GM19351 (cell line): ENCODE results near the gene BFSP2.

Source experiments
- ATAC-seq: cut with Tn5 transposase; IDR thresholded peaks from one replicate; pipeline ENCODE4 v1.9.1; 2021; ENCODE audit warnings: mild to moderate bottlenecking, moderate library complexity; ENCODE audit not compliant: unreplicated experiment

BFSP2 gene

DNA sequence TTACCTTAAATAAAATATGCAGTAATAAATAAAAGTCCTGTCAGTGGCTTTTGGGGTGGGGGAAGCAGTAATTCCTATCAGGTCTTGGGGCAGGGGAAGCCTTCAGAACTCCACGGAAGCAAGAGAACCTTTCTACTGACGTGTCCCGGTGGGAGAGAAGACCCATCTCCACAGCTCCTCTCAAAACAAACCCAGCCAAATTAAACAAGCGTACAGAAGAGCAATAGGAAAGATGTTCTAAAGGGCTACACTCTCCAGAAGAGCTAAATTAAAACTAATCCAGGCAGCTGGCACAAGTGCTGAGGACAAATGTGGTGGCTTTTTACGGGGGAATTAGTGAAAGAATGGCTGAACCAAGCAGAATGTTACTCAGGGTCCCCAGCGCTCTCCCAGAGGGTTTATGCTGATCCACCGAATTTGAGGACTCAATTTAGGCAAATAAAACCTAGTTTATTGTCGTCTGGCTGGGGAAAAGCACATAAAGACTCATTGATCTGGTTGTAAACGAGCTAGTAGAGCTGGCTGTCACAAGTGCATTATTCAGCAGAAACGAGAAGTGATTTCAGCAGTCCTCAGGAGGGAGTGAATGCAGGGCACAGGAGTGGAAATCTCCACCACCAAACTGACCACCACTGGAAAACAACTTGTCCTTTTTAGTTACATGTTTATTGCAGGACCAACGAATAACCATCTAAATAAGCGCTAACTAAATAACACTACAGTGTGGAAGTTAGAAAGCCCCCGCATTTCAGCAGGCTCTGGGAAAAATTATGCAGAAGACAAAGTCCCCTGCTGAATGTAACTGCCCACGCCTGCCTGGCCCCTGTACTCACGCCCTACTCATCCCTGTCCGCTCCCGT is 13.5 kb downstream of the BFSP2 start:
- no peak for ATAC-seq

DNA sequence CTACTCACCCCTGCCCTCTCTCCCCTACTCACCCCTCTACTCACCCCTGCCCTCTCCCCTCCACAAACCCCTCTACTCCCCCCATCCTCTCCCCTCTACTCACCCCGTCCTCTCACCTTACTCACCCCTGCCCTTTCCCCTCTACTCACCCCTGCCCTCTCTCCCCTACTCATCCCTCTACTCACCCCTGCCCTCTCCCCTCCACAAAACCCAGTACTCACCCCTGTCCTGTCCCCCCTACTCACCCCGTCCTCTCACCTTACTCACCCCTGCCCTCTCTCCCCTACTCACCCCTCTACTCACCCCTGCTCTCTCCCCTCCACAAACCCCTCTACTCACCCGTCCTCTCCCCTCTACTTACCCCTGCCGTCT is 14.2 kb downstream of the BFSP2 start:
- ATAC-seq: no peak

DNA sequence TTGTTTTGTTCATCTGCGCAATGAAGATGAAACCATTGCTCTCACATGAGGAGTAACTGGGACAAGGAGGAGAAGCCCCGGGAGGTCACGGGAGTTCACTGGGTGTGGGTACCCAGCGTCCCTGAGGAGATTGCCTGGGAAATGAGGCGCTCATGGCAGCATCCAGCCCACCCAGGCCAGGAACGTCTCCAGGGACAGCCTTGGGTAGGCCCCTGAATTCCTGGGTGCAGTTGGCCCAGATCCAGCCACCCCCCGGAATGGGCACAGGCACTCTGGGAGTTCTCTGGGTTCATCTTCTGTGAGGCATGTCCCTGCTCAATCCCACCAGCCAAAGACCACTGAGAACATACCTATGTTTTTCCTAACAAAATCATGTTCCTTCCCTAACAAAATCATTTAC is 18.5 kb downstream of the BFSP2 start:
- no peak for ATAC-seq

DNA sequence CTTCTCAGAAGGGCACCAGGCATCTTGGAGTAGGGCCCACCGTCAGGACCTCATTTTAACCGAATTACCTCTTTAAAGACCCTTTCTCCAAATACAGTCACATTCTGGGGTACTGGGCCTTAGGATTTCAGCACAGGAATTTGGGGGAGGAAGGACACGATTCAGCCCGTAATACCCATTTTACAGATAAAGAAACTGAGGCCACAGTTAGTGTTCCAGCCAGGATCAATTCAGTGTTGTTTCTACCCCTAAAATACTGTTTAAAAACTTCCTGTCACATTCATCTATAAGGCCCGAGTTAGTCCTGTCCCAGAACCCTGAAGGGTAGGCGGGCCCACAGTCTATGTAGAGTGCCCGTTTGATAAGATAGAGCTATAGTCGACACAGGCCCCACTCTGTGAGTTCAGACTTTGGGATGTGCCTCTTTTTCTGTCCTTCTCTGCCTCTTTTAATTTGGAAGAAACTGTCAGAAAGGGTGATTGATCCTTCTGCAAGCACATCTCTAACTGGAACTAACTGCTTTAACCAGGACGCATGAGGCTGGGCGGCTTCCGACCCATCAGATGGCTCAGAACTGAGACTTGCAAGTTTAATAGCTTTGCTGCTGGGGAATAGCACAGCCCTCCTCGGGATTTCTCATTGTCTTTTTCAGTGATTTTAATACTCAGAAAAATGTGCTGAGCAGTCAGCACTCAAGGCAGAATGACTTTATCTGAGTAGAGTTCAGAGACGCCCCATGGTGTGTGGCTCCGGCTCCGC is 19.5 kb downstream of the BFSP2 start:
- no peak for ATAC-seq

DNA sequence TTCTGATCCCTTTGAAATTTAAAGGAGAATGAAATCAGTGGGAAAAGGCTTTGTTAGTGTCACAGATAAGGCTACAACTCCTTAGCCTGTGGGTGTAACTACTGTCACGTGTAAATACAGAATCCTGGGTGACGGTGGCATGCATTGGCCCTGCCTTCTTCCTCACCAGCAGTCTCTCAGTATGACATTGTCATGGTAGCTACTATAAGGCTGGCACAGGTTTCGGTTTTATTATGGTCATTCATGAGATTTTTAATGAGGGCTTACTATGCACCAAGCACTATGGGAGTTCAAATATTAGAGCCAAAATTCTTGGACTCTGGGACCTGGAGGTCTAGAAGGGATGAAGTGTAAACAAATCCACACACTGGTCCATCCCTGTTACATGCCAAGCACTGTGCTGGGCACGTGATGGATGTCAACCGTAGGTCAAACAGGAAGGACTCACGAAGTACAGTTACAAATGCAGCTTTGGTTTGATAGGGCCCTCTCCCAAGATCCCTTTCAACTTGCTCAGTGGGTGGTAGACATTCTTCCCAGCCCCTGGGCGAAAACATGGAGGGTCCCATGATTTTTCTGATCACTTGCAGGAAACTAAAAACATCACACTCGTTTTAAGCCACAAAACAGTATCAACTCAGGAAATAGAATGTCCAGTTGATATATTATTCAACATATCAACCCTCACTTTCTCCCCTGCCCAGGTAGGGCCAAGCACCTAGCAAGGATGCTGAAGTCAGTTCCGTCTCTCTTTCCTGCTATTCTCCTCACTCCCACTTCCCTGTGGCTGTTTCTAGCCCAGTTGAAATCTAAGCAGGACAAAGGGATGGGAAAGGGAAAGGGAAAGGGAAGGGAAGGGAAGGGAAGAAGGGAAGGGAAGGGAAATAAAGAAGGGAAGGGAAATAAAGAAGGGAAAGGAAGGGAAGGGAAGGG is 25.3 kb downstream of the BFSP2 start:
- no peak for ATAC-seq

DNA sequence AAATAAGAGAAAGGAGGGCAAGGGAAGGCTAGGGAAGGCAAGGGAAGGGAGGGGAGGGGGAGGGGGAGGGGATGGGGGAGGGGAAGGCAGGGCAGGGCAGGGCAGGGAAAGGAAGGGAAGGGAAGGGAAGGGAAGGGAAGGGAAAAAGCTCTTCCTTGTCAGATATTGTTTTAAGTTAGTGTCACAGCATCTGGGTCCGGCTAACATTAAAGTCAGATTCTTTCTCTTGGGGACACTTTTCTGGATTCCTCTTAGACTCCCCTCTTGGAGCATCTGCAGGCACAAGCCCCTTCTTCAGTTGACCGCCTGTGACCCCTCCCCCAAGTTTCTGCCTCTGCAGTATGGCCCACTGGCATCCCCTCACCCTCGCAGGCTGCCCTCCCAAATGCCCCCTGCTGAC is 26.0 kb downstream of the BFSP2 start:
- ATAC-seq: no peak

DNA sequence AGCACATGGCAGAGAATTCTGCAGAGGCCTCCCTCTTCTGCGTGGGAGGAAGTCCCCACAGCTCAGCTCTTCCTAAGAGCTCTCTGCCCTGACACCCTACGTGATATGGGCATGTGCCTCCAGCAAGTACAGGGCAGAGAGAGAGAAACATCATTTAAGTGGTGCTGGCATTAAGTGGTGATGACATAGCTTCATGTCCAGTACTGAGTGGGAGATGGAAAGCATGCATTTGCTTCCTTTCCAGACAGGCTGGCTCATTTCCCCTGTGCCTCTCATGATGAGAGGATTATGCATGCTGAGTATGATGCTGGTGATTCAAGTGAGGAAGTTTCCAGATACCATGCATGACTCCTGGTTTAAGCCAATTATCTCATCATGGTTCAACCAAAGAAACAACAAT is 26.9 kb downstream of the BFSP2 start:
- ATAC-seq: no peak

DNA sequence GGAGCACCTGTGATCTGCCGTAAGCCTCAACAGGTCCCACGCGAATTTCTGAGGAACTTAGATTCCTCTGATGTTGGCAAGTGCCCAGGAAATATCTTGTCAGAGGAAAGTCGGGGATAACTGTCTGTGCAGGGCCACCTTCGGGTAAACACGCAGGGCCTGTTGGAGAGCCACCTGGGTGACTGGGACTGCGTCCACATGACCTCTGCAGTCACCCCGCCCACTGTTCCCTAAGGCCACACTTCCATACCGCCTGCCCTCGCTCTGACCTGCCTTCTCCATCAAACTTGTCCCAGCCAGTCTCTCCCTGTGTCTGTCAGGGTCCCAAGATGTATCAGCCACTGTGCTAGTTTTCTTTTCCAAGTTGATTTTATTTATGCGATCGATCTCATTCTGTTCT is 28.7 kb downstream of the BFSP2 start:
- no peak for ATAC-seq

DNA sequence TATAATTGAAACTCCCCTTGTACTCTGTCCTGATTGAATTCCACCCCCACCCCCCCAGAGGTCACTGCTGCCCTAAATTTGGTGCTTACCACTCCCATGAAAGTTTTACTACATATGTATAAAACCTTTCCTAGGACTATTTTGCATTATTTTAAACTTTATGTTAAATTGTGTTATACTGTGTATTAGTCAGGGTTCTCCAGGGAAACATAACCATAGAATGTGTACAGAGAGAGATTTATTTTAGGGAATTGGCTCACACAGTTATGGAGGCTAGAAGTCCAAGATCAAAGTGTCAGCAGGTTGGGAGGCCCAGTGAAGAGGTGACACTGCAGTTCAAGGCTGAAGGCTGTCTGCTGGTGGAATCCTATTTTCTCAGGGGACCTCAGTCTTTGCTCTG is 29.2 kb downstream of the BFSP2 start:
- no peak for ATAC-seq

DNA sequence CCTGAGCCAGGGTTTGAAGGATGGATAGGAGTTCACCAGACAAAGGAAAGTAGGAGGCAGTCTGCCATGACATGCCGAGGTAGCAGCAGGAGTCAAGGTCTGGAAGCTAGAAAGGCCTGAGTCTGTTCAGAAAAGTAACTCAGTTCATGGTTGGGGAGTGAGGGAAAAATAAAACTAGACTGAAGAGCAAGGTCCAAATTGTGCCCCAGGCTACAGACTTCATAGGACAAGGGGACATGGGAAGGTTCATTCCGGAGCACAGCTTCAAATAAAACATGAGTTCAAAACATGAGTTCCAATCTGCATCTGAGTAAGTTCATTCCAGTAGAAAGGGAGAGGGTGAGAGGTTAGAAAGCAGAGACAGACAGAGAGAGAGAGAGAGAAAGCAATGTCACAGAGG is 39.7 kb downstream of the BFSP2 start:
- no peak for ATAC-seq

DNA sequence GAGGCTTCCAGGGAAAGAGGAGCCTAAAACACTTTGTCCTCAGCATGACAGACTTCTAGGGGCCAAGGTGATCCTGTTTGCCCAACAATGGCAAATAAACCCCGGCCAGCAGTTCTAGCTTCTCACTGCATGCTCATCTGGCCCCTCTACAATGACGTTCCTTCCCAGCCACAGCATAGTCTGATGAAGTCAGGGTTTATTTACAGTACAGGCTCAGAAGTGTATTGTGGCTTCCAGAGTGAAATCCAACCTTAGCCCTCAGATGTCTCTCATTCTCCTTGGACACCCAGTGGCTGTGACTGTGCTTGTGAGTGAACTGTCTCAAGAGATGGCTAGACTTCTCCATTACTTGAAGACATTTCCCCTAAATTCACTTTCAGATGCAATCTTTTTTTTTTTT is 40.8 kb downstream of the BFSP2 start:
- no peak for ATAC-seq

DNA sequence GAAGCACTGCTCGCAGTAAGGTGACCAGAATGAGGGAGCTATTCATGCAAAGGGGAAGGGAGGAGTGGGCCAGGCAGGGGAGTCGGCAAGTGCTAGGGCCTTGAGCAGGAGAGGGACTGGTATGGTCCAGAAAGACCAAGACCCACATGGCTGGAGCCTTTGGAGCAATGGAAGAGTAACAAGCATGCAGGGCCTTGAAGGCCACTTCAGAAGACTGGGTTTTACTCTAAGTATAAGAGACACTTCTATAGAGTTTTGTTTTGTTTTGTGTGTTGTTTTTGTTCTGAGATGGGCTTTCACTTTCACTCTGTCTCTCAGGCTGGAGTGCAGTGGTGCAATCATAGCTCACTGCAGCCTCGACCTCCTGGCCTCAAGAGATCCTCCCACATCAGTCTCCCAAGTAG is 42.0 kb downstream of the BFSP2 start:
- peak; percentile 78 for ATAC-seq

DNA sequence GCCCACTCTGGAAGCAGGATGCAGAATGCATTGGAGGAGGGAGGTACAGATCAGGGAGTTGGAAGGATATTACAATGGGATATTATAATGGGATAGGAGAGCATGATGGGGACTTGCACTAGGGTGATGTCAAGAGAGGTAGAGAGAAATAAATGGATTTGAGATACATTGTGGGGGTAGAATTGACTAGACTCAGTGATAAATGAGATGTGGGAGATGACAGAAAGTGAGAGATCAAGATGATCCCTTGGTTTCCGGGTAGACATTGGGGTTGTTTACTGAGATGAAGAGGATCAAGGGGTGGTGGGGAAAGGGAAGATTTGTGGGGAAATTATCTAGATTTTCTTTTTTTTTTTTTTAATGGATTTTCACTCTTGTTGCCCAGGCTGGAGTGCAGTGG is 42.7 kb downstream of the BFSP2 start:
- no peak for ATAC-seq

DNA sequence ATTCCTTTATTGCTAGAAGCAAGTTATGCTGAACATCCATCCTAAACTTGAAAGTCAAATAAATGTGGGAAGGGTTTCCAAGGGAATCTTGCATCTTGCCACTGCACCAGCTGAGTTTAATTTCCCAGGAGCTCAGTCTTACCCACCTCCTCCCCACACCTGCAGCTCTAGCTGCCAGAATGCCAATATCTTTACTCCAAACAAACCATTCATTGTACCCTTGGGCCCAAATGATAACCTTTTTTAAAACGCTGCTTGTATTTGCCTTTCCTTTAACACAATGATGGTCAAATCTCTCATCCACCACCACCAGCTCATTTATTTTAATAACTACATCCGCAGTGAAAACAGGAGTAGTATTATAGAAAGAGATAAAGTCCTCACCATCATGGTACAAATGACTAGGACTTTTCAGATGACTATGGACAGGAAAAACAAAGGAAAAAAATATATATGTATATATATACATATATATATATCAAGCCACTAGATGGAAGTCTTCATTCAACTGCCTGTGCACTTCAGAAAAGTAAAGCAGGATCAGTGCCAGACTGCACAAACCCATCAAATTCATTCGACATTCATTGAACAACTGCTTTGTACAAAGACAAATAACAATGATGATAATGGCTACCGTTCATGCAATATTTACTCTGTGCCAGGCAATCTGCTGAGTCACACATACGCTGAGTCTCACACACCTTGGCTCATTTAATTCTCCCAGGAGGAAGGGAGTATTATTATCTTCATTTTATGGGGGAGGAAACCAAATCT is 44.0 kb downstream of the BFSP2 start:
- no peak for ATAC-seq

DNA sequence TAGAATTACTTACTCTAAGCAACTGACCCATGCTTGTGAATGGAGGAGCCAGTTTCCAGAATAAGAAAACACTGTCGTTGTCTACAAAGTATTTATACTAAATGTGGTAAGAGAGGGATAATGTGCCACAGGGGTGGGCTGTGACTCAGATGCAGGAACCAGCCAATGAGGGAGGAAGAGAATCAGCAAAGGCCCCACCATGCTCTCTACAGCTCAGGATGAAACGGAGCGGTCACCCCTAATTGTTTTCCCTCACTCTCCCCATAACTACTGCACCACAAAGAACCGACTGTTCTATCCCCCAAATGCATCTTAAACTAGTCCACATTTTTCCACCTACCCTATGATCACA is 44.5 kb downstream of the BFSP2 start:
- ATAC-seq: no peak

DNA sequence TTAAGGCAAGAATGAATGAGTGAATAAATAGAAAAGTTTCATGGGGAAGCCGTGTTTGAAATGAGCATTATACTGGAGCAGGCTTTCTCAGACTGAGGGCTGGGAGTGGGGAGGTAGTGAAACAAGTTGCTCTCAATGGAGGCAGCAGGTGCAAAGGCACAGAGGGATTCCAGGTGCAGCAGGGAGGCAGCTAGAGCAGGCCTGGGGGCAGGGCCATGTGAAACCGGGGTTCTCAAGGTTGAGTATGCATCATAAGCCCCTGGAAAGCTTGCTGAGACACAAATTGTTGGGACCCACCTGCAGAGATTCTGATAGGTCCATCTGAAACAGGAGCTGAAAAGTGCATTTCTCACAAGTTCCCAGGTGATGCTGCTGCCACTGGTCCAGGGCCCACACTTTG is 45.3 kb downstream of the BFSP2 start:
- ATAC-seq: no peak

DNA sequence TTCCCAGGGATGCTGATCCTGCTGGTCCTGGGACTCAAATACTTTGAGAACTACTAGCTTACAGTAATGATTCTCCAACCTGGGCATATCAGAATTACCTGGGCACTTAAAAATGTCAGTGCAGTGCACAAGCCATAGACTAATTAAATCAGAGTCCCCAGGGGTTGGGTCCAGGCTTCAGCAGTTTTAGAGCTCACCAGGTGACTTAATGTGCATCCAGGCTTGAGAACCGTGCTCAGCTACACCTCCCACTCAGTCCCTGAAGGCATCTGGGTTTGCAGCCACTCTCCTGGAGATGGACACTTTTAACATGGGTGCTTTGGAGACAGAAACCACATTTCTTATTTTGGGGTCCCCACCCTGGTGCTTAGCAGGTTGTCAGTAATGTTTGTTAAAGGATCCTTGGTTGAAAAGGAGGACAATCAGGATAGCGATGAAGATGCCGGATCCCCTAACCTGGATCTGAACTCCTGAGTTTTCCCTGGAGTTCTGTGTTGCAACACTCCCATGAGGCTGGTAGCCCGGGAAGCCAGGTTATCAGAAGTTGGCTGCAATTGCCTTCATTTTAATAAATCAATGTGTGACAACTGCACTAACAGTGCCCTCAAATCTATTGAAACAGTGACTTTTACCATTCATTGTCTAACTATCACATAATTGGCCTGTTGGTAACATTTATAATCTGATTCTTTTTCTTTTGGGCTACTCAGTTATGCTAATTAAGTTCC is 48.1 kb downstream of the BFSP2 start:
- ATAC-seq: peak; percentile 39

DNA sequence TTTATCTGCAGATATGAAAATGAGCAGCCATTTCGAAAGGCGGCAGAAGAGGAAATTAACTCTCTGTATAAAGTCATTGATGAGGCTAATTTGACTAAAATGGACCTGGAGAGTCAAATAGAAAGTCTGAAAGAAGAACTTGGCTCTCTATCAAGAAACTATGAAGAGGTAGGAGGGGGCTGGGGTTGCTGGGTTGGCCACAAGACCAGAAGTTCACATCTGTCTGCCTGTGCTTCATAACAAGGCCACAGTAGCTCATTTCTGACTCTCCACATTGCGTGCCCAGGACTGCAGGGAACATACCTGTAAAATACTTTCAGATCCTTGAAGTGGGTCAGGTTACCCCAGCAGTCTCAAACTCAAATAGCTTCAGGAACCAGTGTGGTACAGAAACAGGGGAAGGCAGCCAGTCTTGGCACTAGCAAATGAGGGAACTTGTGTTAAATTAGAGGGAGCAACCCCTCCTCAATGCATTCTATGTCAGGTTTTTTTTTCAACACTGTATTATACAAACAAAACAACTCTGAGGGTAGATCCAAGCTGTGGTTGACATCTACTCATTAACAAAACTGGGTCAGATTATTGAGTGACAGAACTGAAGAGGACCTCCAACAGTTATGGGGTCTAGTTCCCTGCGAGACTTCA is 48.7 kb downstream of the BFSP2 start:
- ATAC-seq: peak; percentile 88

DNA sequence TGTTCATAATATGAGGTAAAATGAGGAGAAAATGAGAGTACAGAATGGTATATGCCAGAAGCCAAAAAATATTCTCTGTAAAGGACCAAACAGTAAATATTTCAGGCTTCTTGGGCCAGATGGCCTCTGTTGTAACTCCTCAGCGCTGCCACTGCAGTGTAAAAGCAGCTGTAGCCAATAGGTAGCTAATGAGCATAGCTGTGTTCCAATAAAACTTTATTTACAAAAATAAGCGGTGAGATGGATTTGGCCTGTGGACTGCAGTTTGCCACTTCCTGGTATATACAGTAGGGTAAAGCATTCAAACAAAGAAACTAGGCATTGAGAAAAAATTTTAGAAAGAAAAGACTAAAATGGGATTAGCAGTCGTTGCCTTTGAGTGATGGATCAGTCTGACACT is 51.5 kb downstream of the BFSP2 start:
- ATAC-seq: no peak
